NK-92 treated with Interleukin-12 subunit alpha and Interleukin-12 subunit beta, amount 100 ng/mL, for 24 hours (cell line): Measurements from ENCODE around the gene ANK3.

Experiments used
- DNase-seq: peaks from one replicate; lab custom pipeline; 2025; lab: John Stamatoyannopoulos, UW

Gene ANK3

GRCh38 chr10:60175441-60175971 lies 214.2 kb downstream of the ANK3 start:
- DNase-seq: no peak

GRCh38 chr10:60172363-60172990 lies 217.2 kb downstream of the ANK3 start:
- DNase-seq: no peak

GRCh38 chr10:60171436-60172013 lies 218.2 kb downstream of the ANK3 start:
- no peak for DNase-seq

GRCh38 chr10:60170250-60170649 lies 219.4 kb downstream of the ANK3 start:
- no peak for DNase-seq

GRCh38 chr10:60169111-60169510 lies 220.6 kb downstream of the ANK3 start:
- DNase-seq: no peak

GRCh38 chr10:60167050-60167449 lies 222.6 kb downstream of the ANK3 start:
- DNase-seq: no peak

- DNase-seq: no peak
Measured at GRCh38 chr10:60163786-60164185, 225.9 kb downstream of the ANK3 start.

GRCh38 chr10:60162631-60163030 lies 227.0 kb downstream of the ANK3 start:
- no peak for DNase-seq

- no peak for DNase-seq
Measured at GRCh38 chr10:60155943-60156683, 233.6 kb downstream of the ANK3 start.

GRCh38 chr10:60155099-60155877 lies 234.4 kb downstream of the ANK3 start:
- no peak for DNase-seq

- DNase-seq: no peak
Measured at GRCh38 chr10:60149003-60149402, 240.7 kb downstream of the ANK3 start.

- no peak for DNase-seq
Measured at GRCh38 chr10:60148266-60148840, 241.3 kb downstream of the ANK3 start.

- no peak for DNase-seq
Measured at GRCh38 chr10:60147576-60148265, 242.0 kb downstream of the ANK3 start.

GRCh38 chr10:60147025-60147424 lies 242.7 kb downstream of the ANK3 start:
- no peak for DNase-seq

- no peak for DNase-seq
Measured at GRCh38 chr10:60144099-60144498, 245.6 kb downstream of the ANK3 start.

GRCh38 chr10:60142736-60143135 lies 246.9 kb downstream of the ANK3 start:
- DNase-seq: no peak

GRCh38 chr10:60141896-60142559 lies 247.6 kb downstream of the ANK3 start:
- no peak for DNase-seq

- no peak for DNase-seq
Measured at GRCh38 chr10:60140651-60141632, 248.7 kb downstream of the ANK3 start.

GRCh38 chr10:60139798-60140566 lies 249.7 kb downstream of the ANK3 start:
- no peak for DNase-seq
